ENCODE results near the gene GPR158. TPM values are rescaled to one million over a fixed set of nuclear protein-coding genes. Genes with fewer than 3 reads are reported as not detected.

The GPR158 gene
- total RNA-seq, 1 experiment from 2014 or later: 2.9 TPM

DNA sequence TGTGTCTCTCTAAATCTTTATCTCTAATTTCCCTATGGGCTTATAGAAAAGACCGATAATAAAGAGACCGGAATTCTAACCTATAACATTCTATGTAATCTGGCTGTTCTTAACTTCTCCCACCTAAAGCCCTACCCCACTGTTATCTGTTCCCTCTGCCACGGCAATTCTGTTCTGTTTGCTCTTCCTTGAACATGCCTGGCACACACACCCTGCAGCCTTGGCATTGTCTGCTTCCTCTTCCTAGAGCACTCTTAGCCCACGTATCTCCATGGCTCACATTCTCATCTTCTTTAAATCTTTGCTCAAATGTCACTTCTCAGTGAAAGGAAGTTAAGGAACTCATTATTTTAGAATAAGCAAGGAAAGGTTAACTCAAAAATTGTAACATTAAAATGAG is 309.2 kb downstream of the GPR158 start (continued):
- TF ChIP-seq, protein P1, sequence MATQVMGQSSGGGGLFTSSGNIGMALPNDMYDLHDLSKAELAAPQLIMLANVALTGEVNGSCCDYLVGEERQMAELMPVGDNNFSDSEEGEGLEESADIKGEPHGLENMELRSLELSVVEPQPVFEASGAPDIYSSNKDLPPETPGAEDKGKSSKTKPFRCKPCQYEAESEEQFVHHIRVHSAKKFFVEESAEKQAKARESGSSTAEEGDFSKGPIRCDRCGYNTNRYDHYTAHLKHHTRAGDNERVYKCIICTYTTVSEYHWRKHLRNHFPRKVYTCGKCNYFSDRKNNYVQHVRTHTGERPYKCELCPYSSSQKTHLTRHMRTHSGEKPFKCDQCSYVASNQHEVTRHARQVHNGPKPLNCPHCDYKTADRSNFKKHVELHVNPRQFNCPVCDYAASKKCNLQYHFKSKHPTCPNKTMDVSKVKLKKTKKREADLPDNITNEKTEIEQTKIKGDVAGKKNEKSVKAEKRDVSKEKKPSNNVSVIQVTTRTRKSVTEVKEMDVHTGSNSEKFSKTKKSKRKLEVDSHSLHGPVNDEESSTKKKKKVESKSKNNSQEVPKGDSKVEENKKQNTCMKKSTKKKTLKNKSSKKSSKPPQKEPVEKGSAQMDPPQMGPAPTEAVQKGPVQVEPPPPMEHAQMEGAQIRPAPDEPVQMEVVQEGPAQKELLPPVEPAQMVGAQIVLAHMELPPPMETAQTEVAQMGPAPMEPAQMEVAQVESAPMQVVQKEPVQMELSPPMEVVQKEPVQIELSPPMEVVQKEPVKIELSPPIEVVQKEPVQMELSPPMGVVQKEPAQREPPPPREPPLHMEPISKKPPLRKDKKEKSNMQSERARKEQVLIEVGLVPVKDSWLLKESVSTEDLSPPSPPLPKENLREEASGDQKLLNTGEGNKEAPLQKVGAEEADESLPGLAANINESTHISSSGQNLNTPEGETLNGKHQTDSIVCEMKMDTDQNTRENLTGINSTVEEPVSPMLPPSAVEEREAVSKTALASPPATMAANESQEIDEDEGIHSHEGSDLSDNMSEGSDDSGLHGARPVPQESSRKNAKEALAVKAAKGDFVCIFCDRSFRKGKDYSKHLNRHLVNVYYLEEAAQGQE (IDR thresholded peaks at IDR 0.05; ENCODE audit: low read depth): no peak
- TF ChIP-seq EGR1 (IDR thresholded peaks at IDR 0.05; ENCODE audit: low read depth) (no peak), ELF1 (IDR thresholded peaks at IDR 0.05; ENCODE audit: borderline replicate concordance, low read depth) (no peak), POLR2A (IDR thresholded peaks at IDR 0.05; ENCODE audit: borderline replicate concordance, extremely low read depth, insufficient read depth, insufficient read length) (no peak)
- TF ChIP-seq, protein P2, sequence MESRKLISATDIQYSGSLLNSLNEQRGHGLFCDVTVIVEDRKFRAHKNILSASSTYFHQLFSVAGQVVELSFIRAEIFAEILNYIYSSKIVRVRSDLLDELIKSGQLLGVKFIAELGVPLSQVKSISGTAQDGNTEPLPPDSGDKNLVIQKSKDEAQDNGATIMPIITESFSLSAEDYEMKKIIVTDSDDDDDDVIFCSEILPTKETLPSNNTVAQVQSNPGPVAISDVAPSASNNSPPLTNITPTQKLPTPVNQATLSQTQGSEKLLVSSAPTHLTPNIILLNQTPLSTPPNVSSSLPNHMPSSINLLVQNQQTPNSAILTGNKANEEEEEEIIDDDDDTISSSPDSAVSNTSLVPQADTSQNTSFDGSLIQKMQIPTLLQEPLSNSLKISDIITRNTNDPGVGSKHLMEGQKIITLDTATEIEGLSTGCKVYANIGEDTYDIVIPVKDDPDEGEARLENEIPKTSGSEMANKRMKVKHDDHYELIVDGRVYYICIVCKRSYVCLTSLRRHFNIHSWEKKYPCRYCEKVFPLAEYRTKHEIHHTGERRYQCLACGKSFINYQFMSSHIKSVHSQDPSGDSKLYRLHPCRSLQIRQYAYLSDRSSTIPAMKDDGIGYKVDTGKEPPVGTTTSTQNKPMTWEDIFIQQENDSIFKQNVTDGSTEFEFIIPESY (IDR thresholded peaks at IDR 0.05; ENCODE audit: extremely low read depth, insufficient replicate concordance, low read length): no peak
- TF ChIP-seq, protein P3, sequence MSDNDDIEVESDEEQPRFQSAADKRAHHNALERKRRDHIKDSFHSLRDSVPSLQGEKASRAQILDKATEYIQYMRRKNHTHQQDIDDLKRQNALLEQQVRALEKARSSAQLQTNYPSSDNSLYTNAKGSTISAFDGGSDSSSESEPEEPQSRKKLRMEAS (IDR thresholded peaks at IDR 0.05): no peak

DNA sequence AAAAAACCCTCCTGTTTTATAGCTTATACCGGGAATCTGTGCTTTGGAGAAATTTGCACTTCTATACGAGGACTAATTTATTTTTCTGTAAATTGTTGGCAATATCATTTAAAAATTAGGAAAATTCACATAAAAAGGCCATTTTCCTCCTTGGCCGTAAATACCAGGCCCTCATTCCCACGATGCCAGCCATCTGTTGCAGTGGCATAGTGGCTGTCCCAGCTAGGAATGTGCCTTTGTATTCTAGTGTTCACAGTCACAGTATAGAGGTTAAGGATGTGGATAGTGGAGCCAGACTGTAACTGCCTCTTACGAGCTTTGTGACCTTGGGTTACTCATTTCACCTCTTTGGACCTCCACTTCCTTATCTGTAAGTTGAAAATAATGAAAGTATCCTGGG is 312.5 kb downstream of the GPR158 start:
- ATAC-seq: no peak
- POLR2A ChIA-PET: no interaction called here
- intact Hi-C loops (cut with micrococcal nuclease): no loop called here
- no peak overlapping the region for H3K9ac ChIP-seq (ENCODE audit: low read length)
- no peak overlapping the region for H2AFZ ChIP-seq (ENCODE audit: low read depth, low read length, poor library complexity, severe bottlenecking)
- no peaks in the 10 kb centered on the region; a peak in 1 of 4 replicates for H3K36me3 ChIP-seq (ENCODE audit: control insufficient read depth in 1 of 2, insufficient read depth in 2 of 2, low read length in 2 of 2)
- no peak overlapping the region for H3K27ac ChIP-seq (ENCODE audit: low read depth, low read length)
- DNase-seq (ENCODE audit: low read depth, low spot score): no peak
- H4K20me1 ChIP-seq (ENCODE audit: insufficient read depth): no peaks in the 10 kb centered on the region
- H3K9me2 ChIP-seq (ENCODE audit: insufficient read depth): no peaks in the 10 kb centered on the region
- no peaks in the 10 kb centered on the region for H3K4me1 ChIP-seq (ENCODE audit: control insufficient read depth in 1 of 2, insufficient read depth in 2 of 2, low read length in 2 of 2)
- TF ChIP-seq ZNF274 (IDR thresholded peaks at IDR 0.05; ENCODE audit: low read depth, low read length) (no peak), RAD21 (IDR thresholded peaks at IDR 0.05; ENCODE audit: low read depth) (no peak), SIN3A (IDR thresholded peaks at IDR 0.05; ENCODE audit: low read depth) (no peak), POLR2A (IDR thresholded peaks at IDR 0.05; ENCODE audit: borderline replicate concordance, extremely low read depth, insufficient read depth, insufficient read length) (no peak), EGR1 (IDR thresholded peaks at IDR 0.05; ENCODE audit: low read depth) (no peak), FOSL1 (IDR thresholded peaks at IDR 0.05; ENCODE audit: low read depth) (no peak)
- TF ChIP-seq, protein P4, sequence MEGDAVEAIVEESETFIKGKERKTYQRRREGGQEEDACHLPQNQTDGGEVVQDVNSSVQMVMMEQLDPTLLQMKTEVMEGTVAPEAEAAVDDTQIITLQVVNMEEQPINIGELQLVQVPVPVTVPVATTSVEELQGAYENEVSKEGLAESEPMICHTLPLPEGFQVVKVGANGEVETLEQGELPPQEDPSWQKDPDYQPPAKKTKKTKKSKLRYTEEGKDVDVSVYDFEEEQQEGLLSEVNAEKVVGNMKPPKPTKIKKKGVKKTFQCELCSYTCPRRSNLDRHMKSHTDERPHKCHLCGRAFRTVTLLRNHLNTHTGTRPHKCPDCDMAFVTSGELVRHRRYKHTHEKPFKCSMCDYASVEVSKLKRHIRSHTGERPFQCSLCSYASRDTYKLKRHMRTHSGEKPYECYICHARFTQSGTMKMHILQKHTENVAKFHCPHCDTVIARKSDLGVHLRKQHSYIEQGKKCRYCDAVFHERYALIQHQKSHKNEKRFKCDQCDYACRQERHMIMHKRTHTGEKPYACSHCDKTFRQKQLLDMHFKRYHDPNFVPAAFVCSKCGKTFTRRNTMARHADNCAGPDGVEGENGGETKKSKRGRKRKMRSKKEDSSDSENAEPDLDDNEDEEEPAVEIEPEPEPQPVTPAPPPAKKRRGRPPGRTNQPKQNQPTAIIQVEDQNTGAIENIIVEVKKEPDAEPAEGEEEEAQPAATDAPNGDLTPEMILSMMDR (IDR thresholded peaks at IDR 0.05 in 2 of 3, conservative IDR thresholded peaks at IDR 0.05 in 1 of 3; ENCODE audit: borderline replicate concordance in 1 of 3, insufficient read depth in 1 of 3, low read depth in 2 of 3, low read length in 2 of 3): no peak
- TF ChIP-seq, protein P5, sequence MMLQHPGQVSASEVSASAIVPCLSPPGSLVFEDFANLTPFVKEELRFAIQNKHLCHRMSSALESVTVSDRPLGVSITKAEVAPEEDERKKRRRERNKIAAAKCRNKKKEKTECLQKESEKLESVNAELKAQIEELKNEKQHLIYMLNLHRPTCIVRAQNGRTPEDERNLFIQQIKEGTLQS (IDR thresholded peaks at IDR 0.05): no peak
- TF ChIP-seq, protein P2 (IDR thresholded peaks at IDR 0.05; ENCODE audit: extremely low read depth, insufficient replicate concordance, low read length): no peak
- no TSS peak for BruUV-seq (replicated peaks)
- no peaks in the 10 kb centered on the region for H3K27me3 ChIP-seq (ENCODE audit: insufficient read depth, low read length)
- CTCF ChIA-PET: no interaction called here
- no peak overlapping the region for H3K4me3 ChIP-seq (replicated peaks in 1 of 2; ENCODE audit: low read depth in 1 of 2, low read length in 2 of 2)
- no peak overlapping the region for H3K4me2 ChIP-seq (ENCODE audit: low read length)
- no peaks in the 10 kb centered on the region for H3K79me2 ChIP-seq (ENCODE audit: insufficient read depth, low read length)
- RAD21 ChIA-PET (ENCODE audit: low non-redundant PET in 1 of 2, low total read pairs in 2 of 2, uncharacterized antibody in 2 of 2, unreplicated experiment in 2 of 2): no interaction called here
- H3K9me3 ChIP-seq (ENCODE audit: control insufficient read depth in 1 of 2, insufficient read depth in 1 of 2, low read depth in 1 of 2, low read length in 2 of 2): peaks cover 3% of the 10 kb centered on the region in 2 experiments; a peak in 2 of 4 replicates
